Neuronal stem cell (in vitro differentiated cells): ENCODE data around the gene METTL21C.

Experiments used
- DNase-seq: peaks from one replicate; pipeline ENCODE4 v3.0.0-alpha.2; 2013; ENCODE audit warnings: low spot score
- H2AFZ ChIP-seq: one replicate; pipeline ENCODE4 v1.6.1; 2013; ENCODE audit warnings: mild to moderate bottlenecking, low read length, inconsistent platforms
- H2AK5ac ChIP-seq: 2 replicates; pipeline ENCODE4 v1.6.1; 2013; ENCODE audit warnings: low read depth, mild to moderate bottlenecking, inconsistent platforms, low read length, moderate library complexity, mixed read lengths
- H2BK120ac ChIP-seq: 2 replicates; pipeline ENCODE4 v1.6.1; 2013; ENCODE audit warnings: low read depth, mild to moderate bottlenecking, inconsistent platforms, low read length, moderate library complexity, mixed read lengths
- H2BK12ac ChIP-seq: one replicate; pipeline ENCODE4 v1.6.1; 2013; ENCODE audit warnings: low read length, inconsistent platforms
- H2BK15ac ChIP-seq: 2 replicates; pipeline ENCODE4 v1.6.1; 2013; ENCODE audit warnings: mild to moderate bottlenecking, low read length, inconsistent platforms, mixed read lengths
- H2BK5ac ChIP-seq: one replicate; pipeline ENCODE4 v1.6.1; 2013; ENCODE audit warnings: inconsistent platforms, mild to moderate bottlenecking, low read length, moderate library complexity
- H3K14ac ChIP-seq: one replicate; pipeline ENCODE4 v1.6.1; 2013; ENCODE audit warnings: low read length, inconsistent platforms
- H3K18ac ChIP-seq: 2 replicates; pipeline ENCODE4 v1.6.1; 2013; ENCODE audit warnings: low read length, inconsistent platforms
- H3K23ac ChIP-seq: 2 replicates; pipeline ENCODE4 v1.6.1; 2013; ENCODE audit warnings: low read depth, mild to moderate bottlenecking, mixed read lengths, low read length, inconsistent platforms; ENCODE audit not compliant: poor library complexity
- H3K27ac ChIP-seq: replicated peaks from 3 replicates; pipeline ENCODE4 v1.5.1; 2013; ENCODE audit warnings: low read length, inconsistent platforms
- H3K27me3 ChIP-seq, 3 experiments: 2 replicates each; pipeline ENCODE4 v1.6.1; 2013; ENCODE audit warnings: low read length in 3 of 3, mild to moderate bottlenecking in 2 of 3, inconsistent platforms in 1 of 3, low read depth in 1 of 3, mixed read lengths in 1 of 3, moderate library complexity in 1 of 3; ENCODE audit not compliant: control insufficient read depth in 3 of 3, insufficient read depth in 3 of 3
- H3K36me3 ChIP-seq, 2 donors: replicated peaks in 1 of 2; 2 replicates each; pipeline ENCODE4 v1.6.1; 2013; ENCODE audit warnings: low read length in 2 of 2; ENCODE audit not compliant: control insufficient read depth in 2 of 2, insufficient read depth in 2 of 2
- H3K4ac ChIP-seq: 2 replicates; pipeline ENCODE4 v1.6.1; 2013; ENCODE audit warnings: inconsistent platforms, mild to moderate bottlenecking, low read length, moderate library complexity
- H3K4me1 ChIP-seq, 2 donors: 1 replicate in 1 of 2; 2 replicates in 1 of 2; pipeline ENCODE4 v1.6.1; 2013; ENCODE audit warnings: low read length in 2 of 2, low read depth in 1 of 2; ENCODE audit not compliant: control insufficient read depth in 2 of 2, insufficient read depth in 1 of 2
- H3K4me2 ChIP-seq: one replicate; pipeline ENCODE4 v1.6.1; 2013; ENCODE audit warnings: mild to moderate bottlenecking, low read length, inconsistent platforms; ENCODE audit not compliant: insufficient read depth, poor library complexity, severe bottlenecking
- H3K4me3 ChIP-seq, 2 donors: 2 replicates each; pipeline ENCODE4 v1.5.1; 2013; ENCODE audit warnings: low read length in 2 of 2, mild to moderate bottlenecking in 2 of 2, inconsistent platforms in 1 of 2, moderate library complexity in 1 of 2
- H3K79me1 ChIP-seq: one replicate; pipeline ENCODE4 v1.6.1; 2013; ENCODE audit warnings: low read depth, mild to moderate bottlenecking, inconsistent platforms, low read length, moderate library complexity
- H3K9ac ChIP-seq: one replicate; pipeline ENCODE4 v1.6.1; 2013; ENCODE audit warnings: mild to moderate bottlenecking, low read depth, low read length, inconsistent platforms; ENCODE audit not compliant: poor library complexity
- H3K9me3 ChIP-seq, 2 donors: replicated peaks in 1 of 2; 2 replicates each; pipeline versions ENCODE3 to v1.6.1; 2013; ENCODE audit warnings: low read length in 2 of 2, mild to moderate bottlenecking in 2 of 2, inconsistent platforms in 1 of 2, low read depth in 1 of 2, mixed read lengths in 1 of 2, moderate library complexity in 1 of 2; ENCODE audit not compliant: control insufficient read depth in 2 of 2, insufficient read depth in 1 of 2
- H4K8ac ChIP-seq: one replicate; pipeline ENCODE4 v1.6.1; 2013; ENCODE audit warnings: low read depth, mild to moderate bottlenecking, inconsistent platforms, low read length, moderate library complexity
- H4K91ac ChIP-seq: one replicate; pipeline ENCODE4 v1.6.1; 2013; ENCODE audit warnings: low read length, low read depth, mild to moderate bottlenecking, inconsistent platforms; ENCODE audit not compliant: poor library complexity
- WGBS, 2 donors: extraction: QIAGEN DNeasy Blood & Tissue Kit; methylation state at CpG; one replicate each; pipeline ENCODE4 v1.1.7; 2013; ENCODE audit warnings: missing lambda C conversion rate in 2 of 2, mixed read lengths in 1 of 2; ENCODE audit not compliant: insufficient read length in 2 of 2, insufficient replicate concordance in 1 of 2; ENCODE audit errors: extremely low coverage in 2 of 2; 5-methylcytosine and 5-hydroxymethylcytosine counted together

Gene METTL21C

GRCh38 chr13:102682727-102683126 is 12.1 kb downstream of the METTL21C start:
- H3K9ac ChIP-seq, result no peak overlapping the region
- peaks cover 6 to 26% of the 10 kb centered on the region in 2 donors for H3K36me3 ChIP-seq
- no peak overlapping the region for H4K91ac ChIP-seq
- H3K18ac ChIP-seq, result no peak overlapping the region
- H2BK12ac ChIP-seq, result no peak overlapping the region
- H3K27ac ChIP-seq, result no peak overlapping the region
- no peaks in the 10 kb centered on the region for H3K27me3 ChIP-seq
- no peak overlapping the region for H3K4me2 ChIP-seq
- H2BK5ac ChIP-seq, result no peak overlapping the region
- H3K4ac ChIP-seq, result no peak overlapping the region
- no peak overlapping the region for H3K4me3 ChIP-seq
- DNase-seq, result no peak
- H2BK120ac ChIP-seq, result no peak overlapping the region
- no peak overlapping the region for H2AFZ ChIP-seq
- no CpG with 5 or more reads among the region's 3 CpGs for WGBS, 2 donors
- H3K14ac ChIP-seq, result no peak overlapping the region
- no peak overlapping the region for H2BK15ac ChIP-seq
- no peaks in the 10 kb centered on the region for H3K79me1 ChIP-seq
- no peaks in the 10 kb centered on the region for H3K9me3 ChIP-seq
- no peak overlapping the region for H2AK5ac ChIP-seq
- peaks cover 2 to 7% of the 10 kb centered on the region in 2 donors for H3K4me1 ChIP-seq
- H3K23ac ChIP-seq, result no peak overlapping the region
- H4K8ac ChIP-seq, result no peak overlapping the region

- H3K4ac ChIP-seq, result no peak overlapping the region
- no peak overlapping the region for H3K4me2 ChIP-seq
- no peak overlapping the region for H3K4me3 ChIP-seq
- no peak overlapping the region for H4K91ac ChIP-seq
- peaks cover 8 to 31% of the 10 kb centered on the region in 2 donors for H3K36me3 ChIP-seq
- H2BK12ac ChIP-seq, result no peak overlapping the region
- H2BK15ac ChIP-seq, result no peak overlapping the region
- no peak overlapping the region for H3K14ac ChIP-seq
- no peak overlapping the region for H3K23ac ChIP-seq
- no peak overlapping the region for H2BK5ac ChIP-seq
- peaks cover 0 to 7% of the 10 kb centered on the region in 2 donors for H3K4me1 ChIP-seq
- H3K18ac ChIP-seq, result no peak overlapping the region
- no peak overlapping the region for H3K9ac ChIP-seq
- no peak overlapping the region for H2AFZ ChIP-seq
- H3K79me1 ChIP-seq, result no peaks in the 10 kb centered on the region
- no CpG with 5 or more reads among the region's 4 CpGs for WGBS, 2 donors
- H2BK120ac ChIP-seq, result no peak overlapping the region
- no peak overlapping the region for H3K27ac ChIP-seq
- no peak overlapping the region for H2AK5ac ChIP-seq
- H4K8ac ChIP-seq, result no peak overlapping the region
- H3K27me3 ChIP-seq, result no peaks in the 10 kb centered on the region
- H3K9me3 ChIP-seq, result no peaks in the 10 kb centered on the region
- DNase-seq, result no peak
Measured at GRCh38 chr13:102682211-102682610, 12.6 kb downstream of the METTL21C start.

GRCh38 chr13:102680842-102681740 is 13.8 kb downstream of the METTL21C start:
- Histone ChIP-seq H2BK5ac (no peak overlapping the region), H3K4me1 (peaks cover 0 to 2% of the 10 kb centered on the region in 2 donors), H3K36me3 (peaks cover 10 to 42% of the 10 kb centered on the region in 2 donors), H2BK120ac (no peak overlapping the region), H3K4me2 (no peak overlapping the region), H2AFZ (no peak overlapping the region), H3K9ac (no peak overlapping the region), H3K18ac (no peak overlapping the region), H2BK12ac (no peak overlapping the region), H3K14ac (no peak overlapping the region), H2AK5ac (no peak overlapping the region), H4K91ac (no peak overlapping the region), H3K4ac (no peak overlapping the region), H2BK15ac (no peak overlapping the region), H3K79me1 (no peaks in the 10 kb centered on the region), H3K27me3 (no peaks in the 10 kb centered on the region), H4K8ac (no peak overlapping the region), H3K9me3 (no peaks in the 10 kb centered on the region), H3K4me3 (no peak overlapping the region), H3K23ac (no peak overlapping the region), H3K27ac (no peak overlapping the region)
- DNase-seq, result no peak
- no CpG with 5 or more reads among the region's 5 CpGs for WGBS, 2 donors

GRCh38 chr13:102680133-102680717 is 14.6 kb downstream of the METTL21C start:
- no peak overlapping the region for H3K9ac ChIP-seq
- no peak overlapping the region for H3K14ac ChIP-seq
- no peaks in the 10 kb centered on the region for H3K9me3 ChIP-seq
- H3K27me3 ChIP-seq, result no peaks in the 10 kb centered on the region
- H3K27ac ChIP-seq, result no peak overlapping the region
- no peak overlapping the region for H3K4ac ChIP-seq
- no peak overlapping the region for H4K8ac ChIP-seq
- no peaks in the 10 kb centered on the region for H3K4me1 ChIP-seq
- H3K18ac ChIP-seq, result no peak overlapping the region
- DNase-seq, result no peak
- no peak overlapping the region for H4K91ac ChIP-seq
- no peaks in the 10 kb centered on the region for H3K79me1 ChIP-seq
- H3K36me3 ChIP-seq, result peaks cover 10 to 51% of the 10 kb centered on the region in 2 donors
- no peak overlapping the region for H2BK120ac ChIP-seq
- H2AFZ ChIP-seq, result no peak overlapping the region
- no peak overlapping the region for H3K4me3 ChIP-seq
- WGBS, 2 donors, result no CpG with 5 or more reads among the region's 4 CpGs
- H2AK5ac ChIP-seq, result no peak overlapping the region
- no peak overlapping the region for H2BK15ac ChIP-seq
- H2BK12ac ChIP-seq, result no peak overlapping the region
- no peak overlapping the region for H3K4me2 ChIP-seq
- no peak overlapping the region for H2BK5ac ChIP-seq
- no peak overlapping the region for H3K23ac ChIP-seq
